Measurements from ENCODE around the gene ALG6.

DNA sequence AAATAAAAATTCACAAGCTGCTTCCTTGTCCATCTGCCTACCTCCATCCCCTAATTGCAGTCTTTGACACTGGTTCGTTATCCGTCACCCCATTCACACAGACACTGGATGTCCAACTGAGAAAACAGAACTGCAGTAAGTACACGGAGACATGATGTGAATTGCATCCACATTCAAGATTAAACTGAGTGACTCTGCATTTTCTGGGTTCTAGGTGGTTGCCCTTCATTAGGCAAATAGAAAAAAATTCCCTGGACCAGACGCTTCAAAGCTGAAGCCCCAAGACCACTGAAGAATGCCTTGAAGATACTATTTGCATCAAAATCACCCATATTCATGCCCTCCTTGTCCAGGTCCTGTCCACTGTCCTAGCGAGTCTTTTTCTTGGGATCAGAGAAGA, 7.9 kb upstream of the ALG6 start:
- no peak for TF ChIP-seq ZBTB21 (CRISPR knock-in tag; IDR thresholded peaks at IDR 0.05)
- TF ChIP-seq ERF (CRISPR knock-in tag; IDR thresholded peaks at IDR 0.05): no peak
- TF ChIP-seq, protein P1, sequence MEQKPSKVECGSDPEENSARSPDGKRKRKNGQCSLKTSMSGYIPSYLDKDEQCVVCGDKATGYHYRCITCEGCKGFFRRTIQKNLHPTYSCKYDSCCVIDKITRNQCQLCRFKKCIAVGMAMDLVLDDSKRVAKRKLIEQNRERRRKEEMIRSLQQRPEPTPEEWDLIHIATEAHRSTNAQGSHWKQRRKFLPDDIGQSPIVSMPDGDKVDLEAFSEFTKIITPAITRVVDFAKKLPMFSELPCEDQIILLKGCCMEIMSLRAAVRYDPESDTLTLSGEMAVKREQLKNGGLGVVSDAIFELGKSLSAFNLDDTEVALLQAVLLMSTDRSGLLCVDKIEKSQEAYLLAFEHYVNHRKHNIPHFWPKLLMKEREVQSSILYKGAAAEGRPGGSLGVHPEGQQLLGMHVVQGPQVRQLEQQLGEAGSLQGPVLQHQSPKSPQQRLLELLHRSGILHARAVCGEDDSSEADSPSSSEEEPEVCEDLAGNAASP (CRISPR knock-in tag; IDR thresholded peaks at IDR 0.05; ENCODE audit: borderline replicate concordance): no peak
- no peak for TF ChIP-seq POLR2A (IDR thresholded peaks at IDR 0.05; ENCODE audit: insufficient read depth in 1 of 2, low read depth in 2 of 2, low read length in 2 of 2)
- TF ChIP-seq MATR3 (CRISPR knock-in tag; IDR thresholded peaks at IDR 0.05): no peak
- TF ChIP-seq, protein P2, sequence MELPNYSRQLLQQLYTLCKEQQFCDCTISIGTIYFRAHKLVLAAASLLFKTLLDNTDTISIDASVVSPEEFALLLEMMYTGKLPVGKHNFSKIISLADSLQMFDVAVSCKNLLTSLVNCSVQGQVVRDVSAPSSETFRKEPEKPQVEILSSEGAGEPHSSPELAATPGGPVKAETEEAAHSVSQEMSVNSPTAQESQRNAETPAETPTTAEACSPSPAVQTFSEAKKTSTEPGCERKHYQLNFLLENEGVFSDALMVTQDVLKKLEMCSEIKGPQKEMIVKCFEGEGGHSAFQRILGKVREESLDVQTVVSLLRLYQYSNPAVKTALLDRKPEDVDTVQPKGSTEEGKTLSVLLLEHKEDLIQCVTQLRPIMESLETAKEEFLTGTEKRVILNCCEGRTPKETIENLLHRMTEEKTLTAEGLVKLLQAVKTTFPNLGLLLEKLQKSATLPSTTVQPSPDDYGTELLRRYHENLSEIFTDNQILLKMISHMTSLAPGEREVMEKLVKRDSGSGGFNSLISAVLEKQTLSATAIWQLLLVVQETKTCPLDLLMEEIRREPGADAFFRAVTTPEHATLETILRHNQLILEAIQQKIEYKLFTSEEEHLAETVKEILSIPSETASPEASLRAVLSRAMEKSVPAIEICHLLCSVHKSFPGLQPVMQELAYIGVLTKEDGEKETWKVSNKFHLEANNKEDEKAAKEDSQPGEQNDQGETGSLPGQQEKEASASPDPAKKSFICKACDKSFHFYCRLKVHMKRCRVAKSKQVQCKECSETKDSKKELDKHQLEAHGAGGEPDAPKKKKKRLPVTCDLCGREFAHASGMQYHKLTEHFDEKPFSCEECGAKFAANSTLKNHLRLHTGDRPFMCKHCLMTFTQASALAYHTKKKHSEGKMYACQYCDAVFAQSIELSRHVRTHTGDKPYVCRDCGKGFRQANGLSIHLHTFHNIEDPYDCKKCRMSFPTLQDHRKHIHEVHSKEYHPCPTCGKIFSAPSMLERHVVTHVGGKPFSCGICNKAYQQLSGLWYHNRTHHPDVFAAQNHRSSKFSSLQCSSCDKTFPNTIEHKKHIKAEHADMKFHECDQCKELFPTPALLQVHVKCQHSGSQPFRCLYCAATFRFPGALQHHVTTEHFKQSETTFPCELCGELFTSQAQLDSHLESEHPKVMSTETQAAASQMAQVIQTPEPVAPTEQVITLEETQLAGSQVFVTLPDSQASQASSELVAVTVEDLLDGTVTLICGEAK (IDR thresholded peaks at IDR 0.05): no peak
- TF ChIP-seq, protein P2 (CRISPR knock-in tag; IDR thresholded peaks at IDR 0.05): no peak
